Posterior cingulate gyrus (tissue), 11 donors: Measurements from ENCODE around the gene PRCP.
"Not testable (repeated sequence)": the region's sequence is repeated elsewhere in the genome, so short reads cannot be mapped to it uniquely, and the experiment has no call there.

Experiments used
- DNase-seq, 10 donors: peaks; one replicate each; pipeline versions ENCODE4 v3.0.0 to v3.0.0-alpha.2; 2020 to 2021; ENCODE audit warnings: mixed read lengths in 3 of 10
- intact Hi-C: fragments of 100-400 bp; cut with DNase I; formaldehyde crosslinking; loops from one replicate; pipeline ENCODE4 v1.15.1; 2023

The PRCP gene

GRCh38 chr11:82900277-82901164, at the start of gene PRCP:
Gene PRCP (minus strand): TSS chr11:82900430. CDS start chr11:82900402, 28 bp downstream.
- intact Hi-C loops, result loop anchor here (2.0 to 10.0 kb wide), 4 partner anchors 182 to 384 kb away; partner anchors contain the start of genes ANKRD42, CCDC90B and PCF11
- DNase-seq, result peak; percentile 68 to 98 (median 90)

GRCh38 chr11:82949352-82949751, 49.1 kb upstream of the PRCP start:
- DNase-seq, result no peak
- intact Hi-C loops, result no loop called here

- DNase-seq, result peak in 1 of 10 donors; percentile 43
- intact Hi-C loops, result no loop called here
Observed at GRCh38 chr11:82945682-82946081, 45.5 kb upstream of the PRCP start.

DNA sequence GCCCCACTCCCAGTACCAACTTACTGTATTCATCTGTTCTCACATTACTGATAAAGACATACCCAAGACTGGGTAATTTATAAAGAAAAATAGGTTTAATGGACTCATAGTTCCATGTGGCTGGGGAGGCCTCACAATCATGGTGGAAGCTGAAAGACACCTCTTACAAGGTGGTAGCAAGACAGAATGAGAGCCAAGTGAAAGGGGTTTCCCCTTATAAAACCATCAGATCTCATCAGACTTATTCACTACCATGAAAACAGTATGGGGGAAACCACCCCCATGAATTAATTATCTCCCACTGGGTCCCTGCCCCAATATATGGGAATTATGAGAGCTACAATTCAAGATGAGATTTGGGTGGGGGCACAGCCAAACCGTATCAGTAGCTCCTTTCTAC, 44.8 kb upstream of the PRCP start:
- DNase-seq, intact Hi-C loops: not testable (repeated sequence)

- intact Hi-C loops, result no loop called here
- no peak for DNase-seq
Observed at GRCh38 chr11:82944198-82944597, 44.0 kb upstream of the PRCP start.

- DNase-seq, intact Hi-C loops: not testable (repeated sequence)
Observed at GRCh38 chr11:82943430-82943829, 43.2 kb upstream of the PRCP start.

- DNase-seq, result peak in 1 of 10 donors; percentile 64
- intact Hi-C loops, result no loop called here
Observed at GRCh38 chr11:82942376-82942775, 42.1 kb upstream of the PRCP start.

- no peak for DNase-seq
- intact Hi-C loops, result no loop called here
Observed at GRCh38 chr11:82939456-82939855, 39.2 kb upstream of the PRCP start.

- intact Hi-C loops, result no loop called here
Observed at GRCh38 chr11:82937554-82937953, 37.3 kb upstream of the PRCP start.

DNA sequence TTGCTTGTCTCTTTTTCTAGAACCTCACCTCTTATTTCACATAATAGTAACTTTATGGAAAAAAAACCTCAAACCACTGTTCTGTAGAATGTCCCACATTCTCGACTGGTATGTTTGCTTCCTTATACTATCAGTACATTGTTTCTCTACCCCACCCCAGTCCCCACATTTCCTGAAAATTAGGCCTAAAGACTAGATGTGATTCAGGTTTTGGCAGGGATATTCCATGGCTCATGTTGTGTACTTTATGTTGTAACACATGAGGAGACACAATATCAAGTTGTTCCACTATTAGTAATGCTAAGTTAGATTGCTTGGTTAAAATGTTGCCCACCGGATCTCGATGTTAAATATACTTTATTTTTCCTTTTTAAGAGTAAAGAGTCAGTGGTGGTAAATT, 36.0 kb upstream of the PRCP start:
- DNase-seq, result no peak
- intact Hi-C loops, result no loop called here

More at GRCh38 chr11:82937554-82937953, 37.3 kb upstream of the PRCP start:
- DNase-seq, result no peak

DNA sequence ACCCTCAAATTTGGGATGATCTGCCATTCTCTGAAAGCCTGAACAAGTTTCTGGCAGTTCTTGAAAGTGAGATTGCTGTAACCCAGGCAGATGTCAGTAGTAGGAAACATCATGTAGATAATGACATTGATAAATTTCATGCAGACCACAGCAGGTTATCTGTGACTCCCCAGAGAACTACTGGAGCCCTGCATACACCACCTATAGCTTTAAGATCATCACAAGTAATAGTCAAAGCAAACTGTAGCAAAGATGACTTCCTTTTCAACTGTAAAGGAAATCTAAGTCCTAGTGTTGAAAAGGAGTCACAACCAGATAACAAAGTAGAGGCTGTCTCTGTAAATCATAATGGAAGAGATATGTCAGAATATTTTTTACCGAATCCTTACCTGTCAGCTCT, 32.3 kb upstream of the PRCP start:
- intact Hi-C loops, result no loop called here
- DNase-seq, result no peak

DNA sequence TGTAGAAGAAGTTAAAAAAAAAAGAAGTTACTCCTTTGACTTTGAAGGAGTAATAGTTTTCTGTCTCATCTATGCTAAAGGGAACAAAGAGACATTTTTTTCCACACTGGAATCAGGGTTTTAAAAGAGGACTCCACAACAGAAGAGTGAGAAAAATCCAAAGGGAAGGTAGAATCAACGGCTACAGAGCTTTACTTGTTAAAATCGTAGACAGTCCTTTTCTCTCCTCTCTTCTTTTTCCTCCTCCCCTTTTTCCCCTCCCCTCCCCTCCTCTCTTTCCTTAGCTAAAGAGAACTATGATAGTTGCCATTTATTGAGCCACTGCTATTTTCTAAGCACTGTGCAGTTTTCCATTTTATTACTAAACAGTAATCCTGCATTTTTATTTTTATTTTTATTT, 30.5 kb upstream of the PRCP start:
- intact Hi-C loops, result no loop called here
- DNase-seq, result no peak

DNA sequence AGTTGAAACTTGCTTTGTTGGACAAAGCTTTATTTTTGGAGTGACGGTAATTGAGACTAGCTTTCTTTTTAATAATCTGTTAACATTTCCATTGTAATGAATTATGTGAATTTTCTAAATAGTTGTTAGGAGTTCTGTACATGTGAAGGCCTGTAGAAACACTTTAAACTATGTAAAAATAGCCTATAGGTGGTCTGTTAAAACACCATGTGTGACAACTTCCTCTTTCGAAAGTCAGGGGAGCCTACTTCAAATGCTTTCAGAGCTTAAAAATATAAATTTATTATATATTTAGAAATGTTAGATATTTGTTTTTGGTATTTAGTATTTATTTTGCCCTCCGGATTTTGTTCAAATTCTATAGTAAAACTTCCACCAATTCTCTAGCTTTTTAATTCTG, 30.0 kb upstream of the PRCP start:
- intact Hi-C loops, result no loop called here
- no peak for DNase-seq

GRCh38 chr11:82929121-82929520, 28.9 kb upstream of the PRCP start:
- DNase-seq, result no peak
- intact Hi-C loops, result no loop called here

- no peak for DNase-seq
- intact Hi-C loops, result loop anchor here (2.0 kb wide), 2 partner anchors 75 to 143 kb away; partner anchors contain the start of gene RAB30
Observed at GRCh38 chr11:82927264-82927880, 27.1 kb upstream of the PRCP start.

- intact Hi-C loops, result no loop called here
- peak in 1 of 10 donors; percentile 51 for DNase-seq
Observed at GRCh38 chr11:82924522-82925224, 24.4 kb upstream of the PRCP start.

DNA sequence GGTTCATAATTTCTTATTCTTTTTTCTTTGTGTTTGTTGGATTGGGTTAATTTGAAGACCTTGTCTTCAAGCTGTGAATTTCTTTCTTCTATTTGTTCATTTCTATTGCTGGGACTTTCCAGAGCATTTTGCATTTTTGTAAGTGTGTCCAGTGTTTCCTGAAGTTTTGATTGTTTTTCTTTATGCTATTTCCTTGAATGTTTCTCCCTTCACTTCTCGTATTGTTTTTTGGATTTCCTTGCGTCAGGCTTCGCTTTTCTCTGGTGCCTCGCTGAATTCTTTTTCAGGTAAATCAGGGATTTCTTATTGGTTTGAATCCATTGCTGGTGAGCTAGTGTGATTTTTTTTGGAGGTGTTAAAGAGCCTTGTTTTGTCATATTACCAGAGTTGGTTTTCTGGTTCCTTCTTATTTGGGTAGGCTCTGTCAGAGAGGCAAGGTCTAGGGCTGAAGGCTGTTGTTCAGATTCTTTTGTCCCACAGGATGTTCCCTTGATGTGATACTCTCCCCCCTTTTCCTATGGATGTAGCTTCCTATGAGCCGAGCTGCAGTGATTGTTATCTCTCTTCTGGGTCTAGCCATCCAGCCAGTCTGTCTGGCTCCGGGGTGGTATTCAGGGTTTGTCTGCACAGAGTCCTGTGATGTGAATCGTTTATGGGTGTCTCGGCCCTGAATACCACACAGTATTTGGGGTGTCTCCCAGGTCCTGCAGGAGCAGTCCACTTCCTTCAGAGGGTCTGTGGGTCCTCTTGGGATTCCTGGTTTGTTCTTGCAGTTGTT, 22.4 kb upstream of the PRCP start:
- intact Hi-C loops, DNase-seq: not testable (repeated sequence)

- DNase-seq, intact Hi-C loops: not testable (repeated sequence)
Observed at GRCh38 chr11:82920227-82920626, 20.0 kb upstream of the PRCP start.

DNA sequence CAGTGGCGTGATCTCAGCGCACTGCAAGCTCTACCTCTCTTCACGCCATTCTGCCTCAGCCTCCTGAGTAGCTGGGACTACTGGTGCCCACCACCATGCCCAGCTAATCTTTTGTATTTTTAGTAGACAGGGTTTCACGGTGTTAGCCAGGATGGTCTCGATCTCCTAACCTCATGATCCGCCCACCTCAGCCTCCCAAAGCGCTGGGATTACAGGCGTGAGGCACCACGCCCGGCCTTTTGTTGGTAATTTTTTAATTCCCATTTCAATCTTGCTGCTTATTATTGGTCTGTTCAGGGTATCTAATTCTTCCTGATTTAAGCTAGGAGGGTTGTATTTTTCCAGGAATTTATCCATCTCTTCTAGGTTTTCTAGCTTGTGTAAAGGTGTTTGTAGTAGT, 19.6 kb upstream of the PRCP start:
- intact Hi-C loops, result not testable (repeated sequence)
- DNase-seq, result peak in 1 of 10 donors; percentile 43

DNA sequence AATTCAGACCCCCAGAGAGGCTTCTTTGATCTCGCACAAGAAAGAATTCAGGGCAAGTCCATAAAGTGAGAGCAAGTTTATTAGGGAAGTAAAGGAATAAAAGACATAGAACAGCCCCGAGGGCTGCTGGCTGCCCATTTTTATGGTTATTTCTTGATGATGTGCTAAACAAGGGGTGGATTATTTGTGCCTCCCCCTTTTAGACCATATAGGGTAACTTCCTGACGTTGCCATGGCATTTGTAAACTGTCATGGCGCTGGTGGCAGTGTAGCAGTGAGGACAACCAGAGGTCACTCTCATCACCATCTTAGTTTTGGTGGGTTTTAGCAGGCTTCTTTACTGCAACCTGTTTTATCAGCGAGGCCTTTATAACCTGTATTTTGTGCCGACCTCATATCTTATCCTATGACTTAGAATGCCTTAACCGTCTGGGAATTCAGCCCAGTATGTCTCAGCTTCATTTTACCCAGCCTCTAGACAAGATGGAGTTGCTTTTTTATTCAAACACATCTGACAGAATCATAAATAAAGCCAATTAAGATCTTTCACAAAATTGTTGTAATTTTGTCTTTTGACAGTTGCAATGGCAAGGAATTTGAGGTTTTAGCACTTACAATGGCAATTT, 8.9 kb upstream of the PRCP start:
- intact Hi-C loops, result loop anchor here (5.0 to 10.0 kb wide), 3 partner anchors 163 to 908 kb away; partner anchors contain the start of genes CCDC90B and RAB30

More for the DNA sequence above, 8.9 kb upstream of the PRCP start:
- DNase-seq, result no peak
